ENCODE results near the gene ZNF628.

DNA sequence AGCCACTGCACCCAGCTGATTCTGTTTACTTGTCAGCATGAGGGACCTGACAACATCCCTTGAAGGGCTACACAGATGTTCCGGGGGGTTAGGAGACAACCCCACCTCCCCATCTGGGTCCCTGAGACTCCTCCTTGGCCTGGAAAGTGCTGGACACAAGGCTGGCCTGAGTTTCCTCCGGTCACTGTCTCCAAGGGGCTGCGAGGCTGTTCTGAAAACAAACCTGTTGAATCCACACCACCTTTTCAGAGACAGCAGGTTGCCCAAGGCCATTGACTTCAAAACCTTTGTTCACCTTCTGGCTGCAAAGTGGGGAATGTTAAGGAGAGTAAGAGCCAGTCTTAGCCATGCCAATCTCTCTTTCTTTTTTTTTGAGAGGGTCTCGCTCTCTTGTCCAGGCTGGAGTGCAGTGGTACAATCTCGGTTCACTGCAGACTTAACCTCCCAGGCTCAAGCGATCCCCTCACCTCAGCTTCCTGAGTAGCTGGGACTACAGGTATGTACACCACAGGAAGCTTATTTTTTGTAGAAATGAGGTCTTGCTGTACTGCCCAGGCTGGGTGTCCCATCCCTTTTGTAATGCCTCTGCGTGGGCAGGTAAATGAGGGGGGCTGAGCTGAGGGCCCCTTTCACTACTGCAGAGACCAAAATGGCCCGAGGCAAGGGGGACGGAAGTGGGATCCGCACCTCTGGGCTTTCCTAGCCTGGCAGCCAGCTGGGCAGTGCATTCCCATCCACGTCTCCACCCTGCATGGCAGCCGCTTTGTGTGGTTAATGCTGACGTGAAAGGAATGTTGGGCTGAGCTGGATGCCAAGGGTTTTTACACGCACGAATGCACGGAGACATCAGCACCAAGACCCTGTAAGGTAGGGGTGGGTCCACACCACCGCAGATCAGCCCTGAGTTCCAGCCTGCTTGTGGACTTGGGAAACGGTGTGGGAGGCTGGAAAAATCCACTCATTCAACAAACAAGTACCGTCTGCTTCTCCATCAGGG lies 1.9 kb upstream of the ZNF628 start:
- TF ChIP-seq EZH2 (IDR thresholded peaks at IDR 0.05; ENCODE audit: borderline replicate concordance, low read length) = no peak
- TF ChIP-seq, protein P1, sequence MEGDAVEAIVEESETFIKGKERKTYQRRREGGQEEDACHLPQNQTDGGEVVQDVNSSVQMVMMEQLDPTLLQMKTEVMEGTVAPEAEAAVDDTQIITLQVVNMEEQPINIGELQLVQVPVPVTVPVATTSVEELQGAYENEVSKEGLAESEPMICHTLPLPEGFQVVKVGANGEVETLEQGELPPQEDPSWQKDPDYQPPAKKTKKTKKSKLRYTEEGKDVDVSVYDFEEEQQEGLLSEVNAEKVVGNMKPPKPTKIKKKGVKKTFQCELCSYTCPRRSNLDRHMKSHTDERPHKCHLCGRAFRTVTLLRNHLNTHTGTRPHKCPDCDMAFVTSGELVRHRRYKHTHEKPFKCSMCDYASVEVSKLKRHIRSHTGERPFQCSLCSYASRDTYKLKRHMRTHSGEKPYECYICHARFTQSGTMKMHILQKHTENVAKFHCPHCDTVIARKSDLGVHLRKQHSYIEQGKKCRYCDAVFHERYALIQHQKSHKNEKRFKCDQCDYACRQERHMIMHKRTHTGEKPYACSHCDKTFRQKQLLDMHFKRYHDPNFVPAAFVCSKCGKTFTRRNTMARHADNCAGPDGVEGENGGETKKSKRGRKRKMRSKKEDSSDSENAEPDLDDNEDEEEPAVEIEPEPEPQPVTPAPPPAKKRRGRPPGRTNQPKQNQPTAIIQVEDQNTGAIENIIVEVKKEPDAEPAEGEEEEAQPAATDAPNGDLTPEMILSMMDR (IDR thresholded peaks at IDR 0.05; ENCODE audit: low read length) = no peak
